Nephron (organoid): Measurements from ENCODE around the gene PKD2L1.
A peak's percentile ranks its signal among the peaks of the same experiment; 100 is the strongest.

Experiments used
- H3K27ac Mint-ChIP-seq, 3 experiments: 2 replicates each; pipeline ENCODE4 v1.8.0; 2020; ENCODE audit warnings: mixed read lengths in 3 of 3, mild to moderate bottlenecking in 2 of 3, moderate library complexity in 1 of 3
- H3K27me3 Mint-ChIP-seq: 2 replicates; pipeline ENCODE4 v1.8.0; 2021; ENCODE audit warnings: low read depth, mild to moderate bottlenecking, moderate library complexity, mixed read lengths
- H3K36me3 Mint-ChIP-seq: 2 replicates; pipeline ENCODE4 v1.8.0; 2020; ENCODE audit warnings: low read depth, mixed read lengths
- H3K4me1 Mint-ChIP-seq: 2 replicates; pipeline ENCODE4 v1.8.0; 2020; ENCODE audit warnings: mixed read lengths
- H3K4me3 Mint-ChIP-seq, 3 experiments: 2 replicates each; pipeline ENCODE4 v1.8.0; 2020; ENCODE audit warnings: mild to moderate bottlenecking in 3 of 3, mixed read lengths in 3 of 3, moderate library complexity in 2 of 3
- H3K9me3 Mint-ChIP-seq: 2 replicates; pipeline ENCODE4 v1.8.0; 2020; ENCODE audit warnings: mixed read lengths
- TF ChIP-seq, protein P1 (sequence below), 3 experiments: fragments of 200-600 bp; sonication (generic); IDR thresholded peaks; one replicate each; pipeline ENCODE4 v1.5.0; 2021; ENCODE audit warnings: antibody characterized with exemption in 3 of 3; ENCODE audit not compliant: unreplicated experiment in 3 of 3

Gene PKD2L1

DNA sequence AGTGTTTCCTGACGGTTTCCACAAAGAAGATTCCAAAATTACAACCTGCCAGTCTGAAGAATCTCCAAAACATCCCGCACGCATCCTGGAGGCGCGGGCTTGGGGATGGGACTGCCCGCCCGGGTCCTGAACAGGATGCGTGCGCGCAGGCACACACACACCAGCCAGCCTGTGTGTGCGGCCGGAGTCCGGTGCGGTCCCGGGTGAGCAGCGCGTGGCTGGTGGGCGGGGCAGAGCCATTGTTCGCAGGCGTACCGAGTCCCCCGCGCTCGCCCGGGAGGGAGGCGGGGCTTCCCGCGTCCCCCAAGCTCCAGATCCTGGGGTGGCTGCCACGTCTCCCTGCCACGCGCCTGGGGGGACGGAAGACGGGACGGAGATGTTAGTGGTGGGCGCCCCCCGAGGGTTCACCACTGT is 16.3 kb upstream of the PKD2L1 start:
- Mint-ChIP-seq H3K9me3 (no peaks in the 10 kb centered on the region), H3K27ac (peak overlapping the region in 2 of 3 experiments; percentile 58 to 89), H3K4me1 (peaks cover 50% of the 10 kb centered on the region), H3K4me3 (peak overlapping the region; percentile 91 to 92 (median 92)), H3K36me3 (peaks cover 28% of the 10 kb centered on the region), H3K27me3 (no peaks in the 10 kb centered on the region)
- TF ChIP-seq, protein P1, sequence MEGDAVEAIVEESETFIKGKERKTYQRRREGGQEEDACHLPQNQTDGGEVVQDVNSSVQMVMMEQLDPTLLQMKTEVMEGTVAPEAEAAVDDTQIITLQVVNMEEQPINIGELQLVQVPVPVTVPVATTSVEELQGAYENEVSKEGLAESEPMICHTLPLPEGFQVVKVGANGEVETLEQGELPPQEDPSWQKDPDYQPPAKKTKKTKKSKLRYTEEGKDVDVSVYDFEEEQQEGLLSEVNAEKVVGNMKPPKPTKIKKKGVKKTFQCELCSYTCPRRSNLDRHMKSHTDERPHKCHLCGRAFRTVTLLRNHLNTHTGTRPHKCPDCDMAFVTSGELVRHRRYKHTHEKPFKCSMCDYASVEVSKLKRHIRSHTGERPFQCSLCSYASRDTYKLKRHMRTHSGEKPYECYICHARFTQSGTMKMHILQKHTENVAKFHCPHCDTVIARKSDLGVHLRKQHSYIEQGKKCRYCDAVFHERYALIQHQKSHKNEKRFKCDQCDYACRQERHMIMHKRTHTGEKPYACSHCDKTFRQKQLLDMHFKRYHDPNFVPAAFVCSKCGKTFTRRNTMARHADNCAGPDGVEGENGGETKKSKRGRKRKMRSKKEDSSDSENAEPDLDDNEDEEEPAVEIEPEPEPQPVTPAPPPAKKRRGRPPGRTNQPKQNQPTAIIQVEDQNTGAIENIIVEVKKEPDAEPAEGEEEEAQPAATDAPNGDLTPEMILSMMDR (IDR thresholded peaks at IDR 0.05; ENCODE audit: unreplicated experiment in 3 of 3) = no peak

DNA sequence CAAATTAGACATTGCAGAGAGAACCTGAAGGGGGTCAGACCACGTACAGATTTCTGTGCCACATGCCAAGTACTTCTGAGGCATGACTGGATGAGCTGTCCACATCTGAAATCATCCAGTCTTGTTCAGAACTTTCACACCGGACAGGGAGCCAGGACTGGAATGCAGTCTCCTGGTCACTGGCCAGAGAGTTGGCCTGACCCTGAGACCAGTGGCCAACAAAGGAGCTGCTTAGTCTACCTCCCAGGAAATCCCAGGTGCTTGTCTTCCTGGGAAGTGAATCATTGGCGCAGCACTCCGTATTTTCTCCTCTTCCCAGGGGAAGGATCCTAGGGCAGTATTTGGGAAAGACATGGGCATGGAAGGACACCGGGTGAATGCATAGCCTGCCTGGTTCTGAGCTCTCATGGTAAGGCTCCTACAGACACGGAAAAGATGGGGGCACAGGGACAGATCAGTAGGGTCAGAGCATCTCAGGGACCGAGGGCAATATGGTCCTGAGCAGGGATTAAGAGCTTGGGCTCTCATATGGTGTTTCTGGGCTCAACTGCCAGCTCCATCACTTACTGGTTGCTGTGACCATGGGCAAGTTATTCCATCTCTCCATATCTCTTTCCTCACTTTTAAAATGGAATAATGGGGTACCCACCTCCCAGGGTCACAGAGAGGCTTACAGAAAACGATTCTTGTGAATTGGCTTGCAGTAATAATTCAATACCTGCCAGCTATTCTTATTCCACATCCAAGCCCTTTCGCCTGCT is 15.7 kb upstream of the PKD2L1 start:
- Mint-ChIP-seq H3K36me3 (peaks cover 22% of the 10 kb centered on the region), H3K4me3 (peak overlapping the region; percentile 84 to 92 (median 92)), H3K27ac (peak overlapping the region in 2 of 3 experiments; percentile 58 to 89), H3K4me1 (peaks cover 50% of the 10 kb centered on the region), H3K27me3 (no peaks in the 10 kb centered on the region), H3K9me3 (no peaks in the 10 kb centered on the region)
- TF ChIP-seq, protein P1 (IDR thresholded peaks at IDR 0.05; ENCODE audit: unreplicated experiment in 3 of 3) = no peak

DNA sequence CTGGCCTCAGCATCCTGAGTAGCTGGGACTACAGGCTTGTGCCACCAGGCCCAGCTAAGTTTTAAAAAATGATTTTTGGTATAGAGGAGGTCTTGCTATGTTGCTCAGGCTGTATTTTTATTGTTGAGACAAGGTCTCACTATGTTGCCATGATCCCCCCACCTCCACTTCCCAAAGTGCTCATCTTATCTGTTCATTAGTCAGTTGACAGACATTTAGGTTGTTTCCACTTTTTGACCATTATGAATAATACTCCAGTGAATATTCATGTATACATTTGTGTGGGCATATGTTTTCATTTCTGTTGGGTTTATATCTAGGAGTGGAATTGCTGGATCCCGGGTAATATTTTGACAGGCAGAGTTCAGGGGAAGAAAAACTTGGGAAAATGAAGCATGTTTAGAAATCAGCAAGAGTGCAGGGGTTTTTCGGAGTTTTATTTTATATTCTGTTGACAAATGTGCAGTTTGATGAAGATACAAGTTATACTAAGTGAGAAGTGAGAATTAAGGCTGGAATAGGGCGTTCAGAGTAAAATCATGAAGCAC is 14.3 kb upstream of the PKD2L1 start:
- H3K4me1 Mint-ChIP-seq = peaks cover 36% of the 10 kb centered on the region
- H3K4me3 Mint-ChIP-seq = peak overlapping the region; percentile 57 to 75 (median 65)
- H3K27me3 Mint-ChIP-seq = no peaks in the 10 kb centered on the region
- peak overlapping the region; percentile 12 to 17 (median 15) for H3K27ac Mint-ChIP-seq
- TF ChIP-seq, protein P1 (IDR thresholded peaks at IDR 0.05; ENCODE audit: unreplicated experiment in 3 of 3) = no peak
- no peaks in the 10 kb centered on the region for H3K9me3 Mint-ChIP-seq
- peaks cover 7% of the 10 kb centered on the region for H3K36me3 Mint-ChIP-seq

DNA sequence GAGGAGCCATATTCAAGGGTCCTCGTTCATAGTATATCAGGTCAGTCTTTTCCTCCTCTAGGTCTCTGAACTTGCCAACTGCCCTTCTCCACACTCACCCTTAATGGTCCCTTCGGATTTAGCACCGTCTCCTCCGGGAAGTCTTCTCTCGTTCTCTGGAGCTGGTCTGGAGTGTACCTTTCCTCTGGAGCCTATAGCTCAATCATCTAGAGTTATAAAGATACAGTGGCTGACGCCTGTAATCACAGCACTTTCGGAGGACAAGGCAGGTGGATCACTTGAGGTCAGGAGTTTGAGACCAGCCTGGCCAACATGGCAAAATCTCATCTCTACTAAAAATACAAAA is 12.6 kb upstream of the PKD2L1 start:
- TF ChIP-seq, protein P1 (IDR thresholded peaks at IDR 0.05; ENCODE audit: unreplicated experiment in 3 of 3) = peak in 1 of 3 experiments; percentile 20
- Mint-ChIP-seq H3K4me1 (peaks cover 20% of the 10 kb centered on the region), H3K27me3 (peaks cover 8% of the 10 kb centered on the region), H3K36me3 (no peaks in the 10 kb centered on the region), H3K27ac (peak overlapping the region in 1 of 3 experiments; percentile 29), H3K9me3 (no peaks in the 10 kb centered on the region), H3K4me3 (no peak overlapping the region)

DNA sequence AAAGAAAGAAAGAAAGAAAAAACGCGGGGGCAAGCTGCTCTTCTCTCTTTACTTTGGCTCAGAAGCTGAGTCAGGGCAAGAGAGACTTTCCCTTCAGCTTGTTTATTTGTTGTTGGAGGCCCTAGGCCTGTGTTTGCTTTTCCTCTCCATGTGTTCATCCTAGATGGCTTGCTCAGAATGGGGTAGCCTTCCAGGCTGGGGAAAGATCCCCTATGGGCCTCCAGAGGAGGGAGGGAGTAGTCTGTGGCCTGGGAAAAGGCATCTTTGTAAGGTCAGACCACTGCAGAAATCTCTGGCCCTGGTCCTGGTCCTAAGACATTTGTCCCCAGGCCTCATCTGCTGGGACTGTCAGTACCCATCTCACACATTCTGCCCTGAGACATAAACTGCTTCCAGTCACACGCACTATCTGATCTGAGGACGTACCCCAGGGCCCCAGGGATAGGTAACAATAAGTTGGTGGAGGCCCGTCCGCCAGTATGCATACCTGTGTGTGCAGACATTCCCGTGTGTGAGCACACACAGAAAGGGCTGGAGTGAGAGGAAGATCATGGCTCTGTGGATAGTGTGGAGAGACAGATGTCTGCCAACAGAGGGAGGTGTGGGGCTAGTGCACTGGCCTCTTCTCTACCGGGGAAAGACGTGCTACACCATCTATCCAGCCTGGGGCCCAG is 12.1 kb upstream of the PKD2L1 start:
- TF ChIP-seq, protein P1 (IDR thresholded peaks at IDR 0.05; ENCODE audit: unreplicated experiment in 3 of 3) = peak; percentile 52 to 65 (median 62)

More for the DNA sequence above, 12.1 kb upstream of the PKD2L1 start:
- Mint-ChIP-seq H3K4me3 (no peak overlapping the region), H3K36me3 (no peaks in the 10 kb centered on the region), H3K9me3 (no peaks in the 10 kb centered on the region), H3K27me3 (peaks cover 8% of the 10 kb centered on the region), H3K4me1 (peaks cover 20% of the 10 kb centered on the region), H3K27ac (peak overlapping the region; percentile 7 to 29 (median 28))
